Thyroid gland (tissue), 4 donors: ENCODE results near the gene UCK2. TPM values are rescaled to one million over a fixed set of nuclear protein-coding genes. Genes with fewer than 3 reads are reported as not detected.

Source experiments
- DNase-seq, 2 donors: peaks; one replicate each; pipeline ENCODE4 v3.0.0-alpha.2; 2019
- H3K27ac ChIP-seq, 3 donors: fragments of 200-600 bp; sonication (generic); 1 replicate in 2 of 3; 2 replicates in 1 of 3; pipeline ENCODE4 v1.5.1; 2016 to 2019; ENCODE audit warnings: mild to moderate bottlenecking in 1 of 3, moderate library complexity in 1 of 3
- H3K27me3 ChIP-seq: fragments of 200-600 bp; sonication (generic); one replicate; pipeline ENCODE4 v1.5.1; 2019
- H3K36me3 ChIP-seq, 2 donors: fragments of 200-600 bp; sonication (generic); one replicate each; pipeline ENCODE4 v1.5.1; 2016 to 2019
- H3K4me1 ChIP-seq, 2 donors: fragments of 200-600 bp; sonication (generic); one replicate each; pipeline ENCODE4 v1.5.1; 2017 to 2019
- H3K4me3 ChIP-seq, 3 donors: fragments of 200-600 bp; sonication (generic); replicated peaks in 1 of 3; 1 replicate in 2 of 3; 2 replicates in 1 of 3; pipeline ENCODE4 v1.5.1; 2016; ENCODE audit warnings: mild to moderate bottlenecking in 1 of 3
- H3K9me3 ChIP-seq: fragments of 200-600 bp; sonication (generic); one replicate; pipeline ENCODE4 v1.5.1; 2017
- POLR2A ChIP-seq, 2 donors: fragments of 450-650 bp; IDR thresholded peaks; one replicate each; pipeline ENCODE4 v1.6.1; 2017; ENCODE audit warnings: antibody characterized with exemption in 2 of 2, mild to moderate bottlenecking in 2 of 2, moderate library complexity in 1 of 2
- WGBS, 2 donors: methylation state at CpG; one replicate each; pipeline ENCODE4 v1.1.5; 2017; 5-methylcytosine and 5-hydroxymethylcytosine counted together
- intact Hi-C: fragments of 100-400 bp; cut with DNase I; formaldehyde crosslinking; loops from one replicate; pipeline ENCODE4 v1.15.1; 2023
- total RNA-seq, 4 donors: library from RNA; depleted of rRNA; stranded (reverse); fragments of >200 nt; gene quantifications; one replicate each; pipeline ENCODE4 v1.2.3, GENCODE V29; 2016
- TF ChIP-seq, protein P1 (sequence below), 6 experiments: fragments of 200-600 bp in 3 of 6; fragments of 450-650 bp in 3 of 6; sonication (generic) in 3 of 6; IDR thresholded peaks; one replicate each; pipeline ENCODE4 v1.5.1; 2016 to 2019; ENCODE audit warnings: antibody characterized with exemption in 6 of 6, mild to moderate bottlenecking in 2 of 6, inconsistent platforms in 1 of 6, moderate library complexity in 1 of 6

UCK2 gene
- total RNA-seq, 4 donors from 2014 or later = 15.9 to 21.0 (median 19.3) TPM

DNA sequence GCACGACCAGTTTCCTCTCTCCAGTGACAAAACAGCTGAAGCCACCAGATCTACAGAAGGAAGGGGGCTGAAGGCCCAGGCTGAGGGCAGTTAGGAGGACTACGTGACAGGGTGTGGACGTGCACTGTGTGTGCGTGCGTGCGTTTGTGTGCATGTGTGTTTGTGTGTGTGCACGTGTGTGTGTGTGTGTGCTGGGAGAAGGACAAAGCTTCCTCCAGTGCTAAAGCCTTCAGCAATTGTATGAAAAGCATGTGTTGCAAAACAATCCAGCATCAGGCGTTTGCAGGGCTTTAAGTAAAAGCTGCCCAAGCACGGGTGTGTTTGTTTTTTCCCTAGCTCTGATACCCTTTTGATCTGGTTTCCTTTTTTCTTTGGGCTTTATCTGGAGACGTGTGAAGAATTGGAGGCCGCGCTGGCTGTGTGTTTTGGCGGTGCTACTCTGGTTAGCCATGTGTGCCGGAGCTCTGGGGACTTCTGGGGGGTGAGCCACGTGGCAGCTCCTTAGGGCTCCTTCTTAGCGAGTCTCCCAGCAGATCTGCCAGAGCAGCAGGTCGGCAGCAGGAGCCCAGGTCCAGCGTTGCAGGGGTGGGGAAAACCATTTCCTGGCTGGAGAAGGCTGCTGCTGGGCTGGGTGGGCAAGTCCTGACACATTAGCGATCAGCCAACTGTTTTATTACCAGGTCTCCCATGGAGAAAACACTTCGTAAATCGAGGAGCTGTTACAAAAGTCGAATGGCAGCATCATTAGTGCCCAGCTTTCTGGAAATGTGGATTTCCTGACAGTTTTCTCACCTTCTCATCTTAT lies 73.4 kb downstream of the UCK2 start:
- H3K27ac ChIP-seq = peak overlapping the region in 2 of 3 donors; percentile 24 to 28
- 23 to 26% methylated on average over 21 to 22 of the region's 22 CpGs for WGBS, 2 donors
- intact Hi-C loops = no loop called here
- H3K4me1 ChIP-seq = peaks cover 17 to 25% of the 10 kb centered on the region in 2 donors
- no peaks in the 10 kb centered on the region for H3K27me3 ChIP-seq
- no peaks in the 10 kb centered on the region for H3K36me3 ChIP-seq
- TF ChIP-seq, protein P1, sequence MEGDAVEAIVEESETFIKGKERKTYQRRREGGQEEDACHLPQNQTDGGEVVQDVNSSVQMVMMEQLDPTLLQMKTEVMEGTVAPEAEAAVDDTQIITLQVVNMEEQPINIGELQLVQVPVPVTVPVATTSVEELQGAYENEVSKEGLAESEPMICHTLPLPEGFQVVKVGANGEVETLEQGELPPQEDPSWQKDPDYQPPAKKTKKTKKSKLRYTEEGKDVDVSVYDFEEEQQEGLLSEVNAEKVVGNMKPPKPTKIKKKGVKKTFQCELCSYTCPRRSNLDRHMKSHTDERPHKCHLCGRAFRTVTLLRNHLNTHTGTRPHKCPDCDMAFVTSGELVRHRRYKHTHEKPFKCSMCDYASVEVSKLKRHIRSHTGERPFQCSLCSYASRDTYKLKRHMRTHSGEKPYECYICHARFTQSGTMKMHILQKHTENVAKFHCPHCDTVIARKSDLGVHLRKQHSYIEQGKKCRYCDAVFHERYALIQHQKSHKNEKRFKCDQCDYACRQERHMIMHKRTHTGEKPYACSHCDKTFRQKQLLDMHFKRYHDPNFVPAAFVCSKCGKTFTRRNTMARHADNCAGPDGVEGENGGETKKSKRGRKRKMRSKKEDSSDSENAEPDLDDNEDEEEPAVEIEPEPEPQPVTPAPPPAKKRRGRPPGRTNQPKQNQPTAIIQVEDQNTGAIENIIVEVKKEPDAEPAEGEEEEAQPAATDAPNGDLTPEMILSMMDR (IDR thresholded peaks at IDR 0.05) = no peak
- TF ChIP-seq POLR2A (IDR thresholded peaks at IDR 0.05) = peak in 1 of 2 donors; percentile 26
- DNase-seq = peak; percentile 92 to 94
- no peaks in the 10 kb centered on the region for H3K9me3 ChIP-seq
- H3K4me3 ChIP-seq = no peak overlapping the region

GRCh38 chr1:165902565-165902964 lies 75.2 kb downstream of the UCK2 start:
- Histone ChIP-seq H3K4me3 (no peak overlapping the region), H3K27ac (no peak overlapping the region), H3K27me3 (no peaks in the 10 kb centered on the region), H3K4me1 (peaks cover 17 to 25% of the 10 kb centered on the region in 2 donors), H3K9me3 (no peaks in the 10 kb centered on the region), H3K36me3 (peaks cover 0 to 7% of the 10 kb centered on the region in 2 donors)
- intact Hi-C loops = no loop called here
- no peak for DNase-seq
- TF ChIP-seq, protein P1 (IDR thresholded peaks at IDR 0.05) = no peak
- TF ChIP-seq POLR2A (IDR thresholded peaks at IDR 0.05) = no peak
- WGBS, 2 donors = 90 to 98% methylated on average over 3 to 4 of the region's 4 CpGs

GRCh38 chr1:165903672-165904071 lies 76.3 kb downstream of the UCK2 start:
- H3K4me3 ChIP-seq = no peak overlapping the region
- no peaks in the 10 kb centered on the region for H3K27me3 ChIP-seq
- intact Hi-C loops = no loop called here
- DNase-seq = no peak
- 89 to 100% methylated on average over 1 of the region's 1 CpG for WGBS, 2 donors
- H3K27ac ChIP-seq = no peak overlapping the region
- peaks cover 17 to 25% of the 10 kb centered on the region in 2 donors for H3K4me1 ChIP-seq
- peaks cover 0 to 7% of the 10 kb centered on the region in 2 donors for H3K36me3 ChIP-seq
- H3K9me3 ChIP-seq = no peaks in the 10 kb centered on the region
- TF ChIP-seq POLR2A (IDR thresholded peaks at IDR 0.05) = no peak
- TF ChIP-seq, protein P1 (IDR thresholded peaks at IDR 0.05) = no peak

DNA sequence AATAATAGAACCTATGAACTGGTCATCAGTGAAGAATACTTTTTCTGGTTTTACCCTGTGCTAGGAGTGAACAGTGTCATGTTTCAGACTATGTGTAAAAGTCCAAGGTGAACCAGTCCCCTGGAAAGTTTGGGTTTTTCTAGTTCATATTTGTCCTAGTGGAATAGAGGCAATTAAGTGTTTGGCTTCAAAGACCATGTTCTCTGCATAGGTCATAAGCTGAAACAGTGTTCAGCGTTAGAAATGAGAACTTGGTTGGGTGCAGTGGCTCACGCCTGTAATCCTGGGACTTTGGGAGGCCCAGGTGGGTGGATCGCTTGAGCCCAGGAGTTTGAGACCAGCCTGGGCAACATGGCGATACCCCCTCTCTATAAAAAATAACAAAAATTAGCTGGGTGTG lies 77.5 kb downstream of the UCK2 start:
- no peak for TF ChIP-seq POLR2A (IDR thresholded peaks at IDR 0.05)
- TF ChIP-seq, protein P1 (IDR thresholded peaks at IDR 0.05) = no peak
- Histone ChIP-seq H3K36me3 (peaks cover 0 to 7% of the 10 kb centered on the region in 2 donors), H3K4me1 (peaks cover 15 to 18% of the 10 kb centered on the region in 2 donors), H3K9me3 (no peaks in the 10 kb centered on the region), H3K27ac (no peak overlapping the region), H3K4me3 (no peak overlapping the region), H3K27me3 (no peaks in the 10 kb centered on the region)
- intact Hi-C loops = no loop called here
- no peak for DNase-seq
- WGBS, 2 donors = 79 to 97% methylated on average over 4 of the region's 4 CpGs

- Histone ChIP-seq H3K27ac (no peak overlapping the region), H3K36me3 (peaks cover 0 to 7% of the 10 kb centered on the region in 2 donors), H3K4me1 (peaks cover 5 to 9% of the 10 kb centered on the region in 2 donors), H3K4me3 (no peak overlapping the region), H3K27me3 (no peaks in the 10 kb centered on the region), H3K9me3 (no peaks in the 10 kb centered on the region)
- TF ChIP-seq, protein P1 (IDR thresholded peaks at IDR 0.05) = no peak
- no peak for TF ChIP-seq POLR2A (IDR thresholded peaks at IDR 0.05)
- intact Hi-C loops = no loop called here
- DNase-seq = no peak
- 94 to 96% methylated on average over 3 of the region's 3 CpGs for WGBS, 2 donors
These were observed 78.4 kb downstream of the UCK2 start for GRCh38 chr1:165905853-165906252.
